ENCODE results near the gene GADD45A. TPM values are rescaled to one million over a fixed set of nuclear protein-coding genes. Genes with fewer than 3 reads are reported as not detected.
A peak's percentile ranks its signal among the peaks of the same experiment; 100 is the strongest.

Gene GADD45A
- total RNA-seq, 1 experiment from 2014 or later, result 129 TPM

GRCh38 chr1:67701876-67702275 lies 16.9 kb downstream of the GADD45A start:
- intact Hi-C loops (cut with micrococcal nuclease), result no loop called here
- no peaks in the 10 kb centered on the region for H3K79me2 ChIP-seq (ENCODE audit: low read length)
- no TSS peak for BruUV-seq (replicated peaks)
- H3K27ac ChIP-seq (ENCODE audit: low read length), result peak overlapping the region; percentile 36; the same call in 1 of the 2 replicates
- peaks cover 3% of the 10 kb centered on the region; the same call in 1 of the 2 replicates for H3K36me3 ChIP-seq (ENCODE audit: low read depth, low read length)
- ATAC-seq (no peak), DNase-seq (no peak)
- POLR2A ChIA-PET (ENCODE audit: unreplicated experiment), result no interaction called here
- H3K4me2 ChIP-seq (ENCODE audit: low read length), result no peak overlapping the region
- H3K27me3 ChIP-seq (ENCODE audit: low read length), result no peaks in the 10 kb centered on the region
- H3K4me1 ChIP-seq (ENCODE audit: insufficient read depth, low read length), result peaks cover 19% of the 10 kb centered on the region
- TF ChIP-seq EZH2phosphoT487 (IDR thresholded peaks at IDR 0.05; ENCODE audit: borderline replicate concordance, low read length), result no peak
- TF ChIP-seq EZH2 (IDR thresholded peaks at IDR 0.05; ENCODE audit: low read length, unreplicated experiment), result no peak
- TF ChIP-seq CTCF (conservative IDR thresholded peaks at IDR 0.05; ENCODE audit: low read depth, low read length), result no peak
- H3K9me3 ChIP-seq (ENCODE audit: low read length), result no peaks in the 10 kb centered on the region
- H3K4me3 ChIP-seq (ENCODE audit: low read length), result no peak overlapping the region
- no peaks in the 10 kb centered on the region for H4K20me1 ChIP-seq (ENCODE audit: low read length)
- no peak overlapping the region for H2AFZ ChIP-seq (ENCODE audit: low read length)
- H3K9ac ChIP-seq (ENCODE audit: low read length), result no peak overlapping the region
- no peaks in the 10 kb centered on the region for H3K9me2 ChIP-seq (replicated peaks; ENCODE audit: low read length)
- H3F3A ChIP-seq (ENCODE audit: low read length, unreplicated experiment), result no peaks in the 10 kb centered on the region
- CTCF ChIA-PET, result interaction anchor here (0.5 kb wide), 1 partner anchor 58 kb away, joined by 3 read pairs; no protein-coding TSS in a partner anchor

- Histone ChIP-seq H3K36me3 (ENCODE audit: low read depth, low read length) (peaks cover 3% of the 10 kb centered on the region; the same call in 1 of the 2 replicates), H3K9me2 (replicated peaks; ENCODE audit: low read length) (no peaks in the 10 kb centered on the region), H3F3A (ENCODE audit: low read length, unreplicated experiment) (no peaks in the 10 kb centered on the region), H3K9me3 (ENCODE audit: low read length) (no peaks in the 10 kb centered on the region), H2AFZ (ENCODE audit: low read length) (no peak overlapping the region), H3K4me1 (ENCODE audit: insufficient read depth, low read length) (peaks cover 34% of the 10 kb centered on the region), H3K27me3 (ENCODE audit: low read length) (no peaks in the 10 kb centered on the region), H3K4me3 (ENCODE audit: low read length) (no peak overlapping the region), H4K20me1 (ENCODE audit: low read length) (no peaks in the 10 kb centered on the region), H3K79me2 (ENCODE audit: low read length) (no peaks in the 10 kb centered on the region), H3K9ac (ENCODE audit: low read length) (no peak overlapping the region), H3K4me2 (ENCODE audit: low read length) (no peak overlapping the region), H3K27ac (ENCODE audit: low read length) (no peak overlapping the region)
- DNase-seq, result no peak
- intact Hi-C loops (cut with micrococcal nuclease), result no loop called here
- CTCF ChIA-PET, result no interaction called here
- POLR2A ChIA-PET (ENCODE audit: unreplicated experiment), result no interaction called here
- no peak for ATAC-seq
- no peak for TF ChIP-seq EZH2phosphoT487 (IDR thresholded peaks at IDR 0.05; ENCODE audit: borderline replicate concordance, low read length)
- BruUV-seq (replicated peaks), result no TSS peak
These were observed 19.4 kb downstream of the GADD45A start for GRCh38 chr1:67704351-67704750.

GRCh38 chr1:67705735-67706453 lies 20.9 kb downstream of the GADD45A start:
- Histone ChIP-seq H3K9me2 (replicated peaks; ENCODE audit: low read length) (no peaks in the 10 kb centered on the region), H3K4me2 (ENCODE audit: low read length) (no peak overlapping the region), H3K27me3 (ENCODE audit: low read length) (no peaks in the 10 kb centered on the region), H3F3A (ENCODE audit: low read length, unreplicated experiment) (no peaks in the 10 kb centered on the region), H3K79me2 (ENCODE audit: low read length) (no peaks in the 10 kb centered on the region), H3K9me3 (ENCODE audit: low read length) (no peaks in the 10 kb centered on the region), H3K4me1 (ENCODE audit: insufficient read depth, low read length) (peaks cover 35% of the 10 kb centered on the region), H3K27ac (ENCODE audit: low read length) (no peak overlapping the region), H3K4me3 (ENCODE audit: low read length) (no peak overlapping the region), H2AFZ (ENCODE audit: low read length) (no peak overlapping the region), H3K9ac (ENCODE audit: low read length) (no peak overlapping the region), H4K20me1 (ENCODE audit: low read length) (no peaks in the 10 kb centered on the region), H3K36me3 (ENCODE audit: low read depth, low read length) (peaks cover 3% of the 10 kb centered on the region; the same call in 1 of the 2 replicates)
- CTCF ChIA-PET, result no interaction called here
- TF ChIP-seq EZH2 (IDR thresholded peaks at IDR 0.05; ENCODE audit: low read length, unreplicated experiment) (no peak), CTCF (conservative IDR thresholded peaks at IDR 0.05; ENCODE audit: low read depth, low read length) (no peak), EZH2phosphoT487 (IDR thresholded peaks at IDR 0.05; ENCODE audit: borderline replicate concordance, low read length) (no peak)
- no peak for DNase-seq
- POLR2A ChIA-PET (ENCODE audit: unreplicated experiment), result no interaction called here
- ATAC-seq, result no peak
- no TSS peak for BruUV-seq (replicated peaks)
- intact Hi-C loops (cut with micrococcal nuclease), result no loop called here

All from PC-3 (cell line).